GM19372 (cell line): Measurements from ENCODE around the gene FRA10AC1.

Experiments
- ATAC-seq: cut with Tn5 transposase; IDR thresholded peaks from one replicate; pipeline ENCODE4 v1.9.1; 2021; ENCODE audit warnings: mild to moderate bottlenecking, low read depth, moderate library complexity; ENCODE audit not compliant: unreplicated experiment

The FRA10AC1 gene

DNA sequence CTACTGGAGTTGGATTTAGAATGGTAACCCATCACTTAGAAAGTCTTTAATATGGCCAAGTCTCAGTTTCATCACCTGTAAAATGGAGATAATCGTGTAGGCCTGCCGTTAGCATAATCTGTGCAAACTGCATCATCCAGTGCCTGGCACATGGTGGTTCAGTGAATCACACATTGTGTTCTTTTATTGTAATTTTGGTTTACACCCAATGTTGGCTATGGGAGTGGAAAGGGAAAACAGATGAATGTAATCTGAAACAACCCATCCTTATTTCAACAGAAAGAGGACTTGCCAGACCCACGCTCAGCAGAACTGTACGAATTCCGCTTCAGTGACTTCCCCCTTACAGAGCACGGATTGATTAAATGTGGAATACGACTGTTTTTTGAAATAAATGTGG, 62.6 kb downstream of the FRA10AC1 start:
- no peak for ATAC-seq

- ATAC-seq = no peak
These were observed 71.5 kb downstream of the FRA10AC1 start for GRCh38 chr10:93630625-93631557.

- no peak for ATAC-seq
These were observed 72.6 kb downstream of the FRA10AC1 start for GRCh38 chr10:93629647-93630305.

GRCh38 chr10:93628858-93629257, 73.5 kb downstream of the FRA10AC1 start:
- no peak for ATAC-seq

- ATAC-seq = no peak
These were observed 79.5 kb downstream of the FRA10AC1 start for GRCh38 chr10:93622942-93623341.

DNA sequence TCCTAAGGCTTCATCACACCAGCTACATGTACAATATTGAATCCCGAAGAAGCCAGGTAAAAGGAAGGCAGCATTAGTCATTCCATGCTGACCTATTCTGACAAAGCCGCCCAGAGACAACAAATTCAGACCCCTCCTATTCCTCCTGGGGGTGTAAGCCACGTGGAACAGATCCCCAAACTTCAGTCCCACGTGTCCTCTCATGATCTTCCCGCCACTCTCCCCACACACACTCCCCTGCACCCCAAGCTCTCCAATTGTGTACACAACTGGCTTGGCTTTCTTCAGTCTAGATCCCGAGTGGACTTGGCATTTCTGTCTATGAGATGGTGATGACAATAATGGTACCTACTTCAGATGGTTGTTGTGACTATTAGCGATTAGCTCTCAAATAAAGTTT, 81.5 kb downstream of the FRA10AC1 start:
- ATAC-seq = no peak
